HG02763 (cell line): ENCODE data around the gene ATRNL1.
"Not testable (repeated sequence)": the region's sequence is repeated elsewhere in the genome, so short reads cannot be mapped to it uniquely, and the experiment has no call there.

ENCODE experiments used
- ATAC-seq: cut with Tn5 transposase; IDR thresholded peaks from one replicate; pipeline ENCODE4 v1.9.1; 2021; ENCODE audit warnings: mild to moderate bottlenecking, moderate library complexity; ENCODE audit not compliant: unreplicated experiment

The ATRNL1 gene

DNA sequence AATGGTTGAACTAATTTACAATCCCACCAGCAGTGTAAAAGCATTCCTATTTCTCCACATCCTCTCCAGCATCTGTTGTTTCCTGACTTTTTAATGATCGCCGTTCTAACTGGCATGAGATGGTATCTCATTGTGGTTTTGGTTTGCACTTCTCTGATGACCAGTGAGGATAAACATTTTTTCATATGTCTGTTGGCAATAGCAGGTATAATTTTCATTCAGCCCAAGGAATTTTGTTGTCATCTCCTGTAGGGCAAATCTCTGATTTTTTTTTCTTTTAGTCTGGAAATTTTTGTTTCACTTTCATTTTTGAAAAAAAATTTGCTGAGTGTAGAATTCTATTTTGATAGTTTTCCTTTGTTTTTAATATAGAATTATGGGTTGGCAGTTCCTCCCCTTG is 114.1 kb downstream of the ATRNL1 start:
- not testable (repeated sequence) for ATAC-seq

DNA sequence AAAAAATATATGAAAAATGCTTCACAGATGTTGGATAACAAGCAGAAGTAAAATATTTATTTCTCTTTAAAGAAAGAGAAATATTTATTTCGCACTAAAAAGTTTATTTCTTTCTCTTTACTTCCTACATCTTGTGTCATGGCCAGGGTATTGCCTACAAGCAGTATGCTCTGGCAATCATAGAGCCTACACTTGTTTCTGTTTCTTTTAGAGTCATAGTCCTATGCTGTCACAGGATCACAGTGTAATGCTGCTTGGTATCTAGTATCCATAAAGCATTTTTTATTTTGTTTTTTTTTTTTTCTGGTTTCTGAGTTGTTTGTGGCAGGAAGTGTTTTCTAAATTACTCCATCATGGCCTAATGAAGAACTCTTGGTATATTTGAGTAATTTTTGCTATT is 116.0 kb downstream of the ATRNL1 start:
- no peak for ATAC-seq

DNA sequence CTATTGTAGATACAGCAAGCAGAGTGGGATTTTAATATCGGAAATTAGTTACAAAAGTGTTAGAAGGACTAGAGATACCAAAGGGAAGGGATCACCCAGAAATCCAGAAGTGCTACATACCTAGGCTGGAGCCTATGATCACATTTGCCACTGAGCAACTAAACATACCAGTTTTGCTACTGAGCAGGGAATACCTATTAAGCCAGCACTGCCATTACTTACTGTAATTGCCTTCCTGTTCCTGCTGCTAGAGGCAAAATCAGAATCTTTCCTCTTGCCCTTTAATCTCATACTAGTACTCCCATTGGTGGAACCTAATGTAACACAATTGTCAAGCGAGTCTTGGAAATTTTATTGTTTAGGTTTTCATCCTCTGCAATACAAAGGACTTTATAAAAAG is 121.7 kb downstream of the ATRNL1 start:
- ATAC-seq, result no peak

DNA sequence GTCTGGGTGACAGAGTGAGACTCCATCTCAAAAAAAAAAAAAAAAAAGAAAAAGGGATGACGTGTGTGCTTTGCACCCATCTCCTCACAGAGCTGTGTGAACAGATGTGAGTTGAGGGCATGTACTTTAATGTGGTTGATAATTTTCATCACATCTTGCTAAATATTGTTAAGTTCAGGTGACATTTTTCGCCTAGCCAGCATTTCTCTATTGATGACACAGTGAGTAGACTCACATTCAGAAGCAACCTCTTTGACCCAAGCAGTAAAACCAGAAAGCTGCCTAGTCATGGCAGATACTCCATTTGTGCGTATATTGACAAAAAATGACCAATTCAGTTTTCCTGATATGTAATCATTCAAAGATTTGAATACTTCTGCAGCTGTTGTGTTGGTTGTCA is 126.0 kb downstream of the ATRNL1 start:
- ATAC-seq, result no peak

DNA sequence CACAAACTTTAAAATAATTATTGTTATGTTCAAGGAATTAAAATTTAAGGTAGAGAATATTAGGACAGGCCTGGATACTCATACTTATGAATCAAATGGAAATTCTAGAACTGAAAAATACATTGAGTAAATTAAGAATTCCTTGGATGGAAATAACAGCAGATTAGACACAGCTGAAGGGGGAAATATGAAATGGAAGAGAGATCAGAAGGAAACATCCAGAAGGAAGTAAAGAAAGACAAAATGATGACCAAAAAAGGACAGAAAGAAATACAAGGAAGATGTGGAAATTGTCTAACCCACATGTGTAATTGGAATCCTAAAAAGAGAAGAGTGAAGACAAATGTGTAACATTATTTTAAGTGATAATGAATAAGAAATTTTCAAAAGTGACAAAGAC is 128.9 kb downstream of the ATRNL1 start:
- no peak for ATAC-seq

DNA sequence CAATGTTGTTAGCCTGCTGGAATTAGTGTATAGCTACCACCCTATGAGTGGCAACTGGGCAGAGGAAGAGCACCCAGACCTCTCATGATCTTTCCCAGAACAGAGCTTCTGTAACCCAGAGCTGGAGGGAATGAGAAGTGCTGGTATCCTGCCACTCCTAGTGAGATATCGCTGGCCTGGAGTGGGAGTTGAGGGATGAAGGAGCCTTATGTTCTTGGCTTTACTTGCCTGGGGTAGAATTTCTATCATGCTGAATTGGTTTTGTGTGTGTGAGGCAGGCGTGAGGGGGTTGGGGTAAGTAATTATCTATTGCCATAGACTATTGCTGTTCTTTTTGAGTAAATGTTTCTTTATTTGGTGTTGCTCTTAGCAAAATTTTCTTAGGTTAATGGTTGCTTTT is 146.6 kb downstream of the ATRNL1 start:
- ATAC-seq, result no peak

DNA sequence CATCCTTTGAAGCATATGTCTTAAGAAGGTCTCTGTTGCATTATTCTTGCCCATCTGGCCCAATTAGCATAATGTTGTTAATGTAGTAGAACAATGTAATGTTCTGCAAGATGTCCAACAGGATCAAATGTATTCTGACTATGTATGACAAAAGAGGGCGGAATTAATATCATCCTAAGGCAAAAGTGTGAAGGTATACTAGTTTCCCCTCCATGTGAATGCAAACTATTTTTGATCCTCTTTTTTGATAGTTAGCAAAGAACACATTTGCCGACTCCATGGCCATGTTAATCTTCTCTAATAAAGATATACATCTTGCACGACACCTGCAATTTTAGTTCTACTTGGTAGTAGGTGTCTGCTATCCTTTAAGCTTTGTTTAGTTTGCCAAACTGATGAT is 157.6 kb downstream of the ATRNL1 start:
- ATAC-seq, result no peak

DNA sequence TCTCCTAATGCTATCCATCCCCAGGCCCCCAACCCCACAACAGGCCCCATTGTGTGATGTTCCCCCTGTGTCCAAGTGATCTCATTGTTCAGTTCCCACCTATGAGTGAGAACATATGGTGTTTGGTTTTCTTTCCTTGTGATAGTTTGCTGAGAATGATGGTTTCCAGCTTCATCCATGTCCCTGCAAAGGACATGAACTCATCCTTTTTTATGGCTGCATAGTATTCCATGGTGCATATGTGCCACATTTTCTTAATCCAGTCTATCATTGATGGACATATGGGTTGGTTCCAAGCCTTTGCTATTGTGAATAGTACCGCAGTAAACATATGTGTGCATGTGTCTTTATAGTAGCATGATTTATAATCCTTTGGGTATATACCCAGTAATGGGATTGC is 160.6 kb downstream of the ATRNL1 start:
- ATAC-seq, result not testable (repeated sequence)

DNA sequence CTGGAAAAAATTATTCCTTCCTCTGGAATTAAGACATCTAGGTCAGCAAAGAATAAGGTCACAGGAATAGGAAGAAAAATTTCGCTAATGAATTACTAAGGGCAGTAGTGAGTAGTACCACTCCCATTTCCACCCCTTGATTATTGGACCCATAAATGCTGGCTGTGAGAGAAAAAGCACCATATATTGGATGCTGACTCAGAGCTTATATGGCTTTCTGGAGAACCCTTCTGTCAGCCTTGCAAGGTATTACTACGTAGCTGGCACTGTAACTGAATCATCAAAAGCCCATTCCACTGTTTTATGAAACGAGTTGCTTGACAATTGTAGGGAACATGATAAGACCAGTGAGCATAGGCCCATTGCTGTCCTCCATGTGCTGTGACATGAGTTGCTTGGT is 179.3 kb downstream of the ATRNL1 start:
- ATAC-seq, result no peak

DNA sequence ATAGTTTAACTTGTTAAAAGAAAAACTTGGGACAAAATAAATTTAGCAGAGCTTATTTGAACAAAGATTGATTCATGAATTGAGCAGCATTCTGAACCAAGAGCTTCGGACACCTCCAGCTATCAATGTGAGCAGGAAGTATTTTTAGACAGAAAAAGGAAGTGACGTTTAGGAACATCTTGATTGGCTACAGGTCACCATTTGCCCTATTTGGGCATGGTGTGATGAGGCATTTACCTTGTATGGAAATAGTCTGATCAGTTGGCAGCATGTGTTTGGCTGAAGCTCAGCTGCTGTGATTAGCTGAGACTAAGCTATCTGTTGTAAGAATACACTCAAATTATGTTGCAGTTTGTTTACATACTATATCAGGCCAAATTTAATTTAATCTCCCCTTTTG is 185.1 kb downstream of the ATRNL1 start:
- ATAC-seq, result no peak

DNA sequence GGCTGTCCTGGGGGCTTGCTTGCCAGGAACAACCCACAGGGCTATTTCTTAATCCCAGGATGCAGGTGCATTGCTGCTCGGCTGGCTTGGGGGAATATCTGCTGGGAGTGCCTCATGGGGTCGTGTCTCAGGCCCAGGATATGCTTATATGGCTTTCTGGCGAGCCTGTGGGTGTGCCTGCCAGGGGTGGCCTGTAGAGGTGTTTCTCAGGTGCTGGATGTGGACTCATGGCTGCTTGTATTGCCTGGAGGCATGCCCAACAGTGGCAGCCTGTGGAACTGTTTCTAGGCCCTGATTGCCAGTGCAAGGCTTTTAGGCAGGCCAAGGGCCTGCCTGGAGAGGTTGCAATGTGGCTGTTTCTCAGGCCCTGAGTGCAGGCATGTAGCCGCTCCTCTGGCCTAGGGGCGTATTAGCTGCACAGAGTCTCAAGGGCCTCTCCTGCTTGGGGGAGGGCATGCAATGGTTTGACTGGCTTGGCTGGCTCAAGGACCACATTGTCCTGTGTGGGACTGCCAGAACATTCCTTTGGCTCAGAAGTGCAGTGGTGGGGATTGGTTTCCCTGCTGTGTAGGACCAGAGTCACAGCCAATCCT is 202.1 kb downstream of the ATRNL1 start:
- ATAC-seq, result no peak

DNA sequence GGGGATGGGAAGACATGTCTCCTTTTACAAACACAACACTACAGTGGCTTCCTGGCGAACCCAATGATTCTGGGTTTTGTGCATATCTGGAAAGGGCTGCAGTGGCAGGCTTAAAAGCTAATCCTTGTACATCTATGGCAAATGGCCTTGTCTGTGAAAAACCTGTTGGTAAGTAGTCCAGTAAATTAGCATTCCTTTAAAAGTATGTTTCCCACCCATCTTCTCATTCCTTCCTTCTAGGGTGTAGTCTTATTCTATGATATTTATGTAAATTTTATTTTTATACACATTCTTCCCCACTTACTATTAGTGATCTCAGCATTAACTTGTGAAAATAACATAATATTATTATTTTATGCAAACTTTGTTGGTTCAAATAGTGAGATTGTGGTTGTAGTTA is 206.9 kb downstream of the ATRNL1 start:
- no peak for ATAC-seq

DNA sequence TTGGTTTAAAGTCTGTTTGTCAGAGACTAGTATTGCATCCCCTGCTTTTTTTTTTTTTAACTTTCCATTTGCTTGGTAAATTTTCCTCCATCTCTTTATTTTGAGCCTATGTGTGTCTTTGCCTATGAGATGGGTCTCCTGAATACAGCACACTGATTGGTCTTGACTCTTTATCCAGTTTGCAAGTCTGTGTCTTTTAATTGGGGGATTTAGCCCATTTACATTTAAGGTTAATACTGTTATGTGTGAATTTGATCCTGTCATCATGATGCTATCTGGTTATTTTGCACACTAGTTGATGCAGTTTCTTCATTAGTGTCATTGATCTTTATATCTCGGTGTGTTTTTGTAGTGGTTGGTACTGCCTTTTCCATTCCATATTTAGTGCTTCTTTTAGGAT is 226.5 kb downstream of the ATRNL1 start:
- ATAC-seq, result not testable (repeated sequence)

DNA sequence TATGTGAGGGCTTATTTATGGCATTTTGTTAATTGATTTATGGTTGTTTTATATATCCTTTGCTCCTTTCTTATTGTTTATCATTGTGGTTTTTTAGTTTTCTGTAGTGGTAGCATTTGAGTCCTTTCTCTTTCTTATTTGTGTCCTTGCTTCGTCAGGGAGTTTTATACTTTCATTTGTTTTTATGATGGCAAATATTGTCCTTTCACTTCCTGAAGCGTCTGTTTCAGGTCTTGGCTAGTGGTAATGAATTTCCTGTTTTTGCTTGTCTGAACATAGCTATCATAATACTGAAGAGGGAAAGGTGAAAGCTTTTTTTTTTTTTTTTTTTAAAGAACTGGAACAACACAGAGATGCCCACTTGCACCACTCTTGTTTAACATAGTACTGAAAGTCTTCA is 228.2 kb downstream of the ATRNL1 start:
- no peak for ATAC-seq

DNA sequence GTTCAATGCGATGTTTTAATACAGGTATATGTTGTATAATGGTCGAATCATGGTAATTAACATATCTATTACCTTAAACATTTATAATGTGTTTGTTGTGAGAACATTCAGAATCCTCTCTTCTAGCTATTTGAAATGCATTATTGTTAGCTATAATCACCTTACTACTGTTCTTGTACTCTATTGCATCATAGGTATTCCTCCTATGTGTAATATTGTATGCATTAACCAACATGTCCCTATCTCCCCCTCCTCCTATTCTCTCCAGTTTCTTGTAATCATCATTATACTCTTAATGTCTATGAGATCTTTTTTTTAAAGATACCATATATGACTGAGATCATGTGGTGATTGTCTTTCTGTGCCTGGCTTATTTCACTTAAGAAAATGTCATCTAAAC is 235.2 kb downstream of the ATRNL1 start:
- no peak for ATAC-seq

DNA sequence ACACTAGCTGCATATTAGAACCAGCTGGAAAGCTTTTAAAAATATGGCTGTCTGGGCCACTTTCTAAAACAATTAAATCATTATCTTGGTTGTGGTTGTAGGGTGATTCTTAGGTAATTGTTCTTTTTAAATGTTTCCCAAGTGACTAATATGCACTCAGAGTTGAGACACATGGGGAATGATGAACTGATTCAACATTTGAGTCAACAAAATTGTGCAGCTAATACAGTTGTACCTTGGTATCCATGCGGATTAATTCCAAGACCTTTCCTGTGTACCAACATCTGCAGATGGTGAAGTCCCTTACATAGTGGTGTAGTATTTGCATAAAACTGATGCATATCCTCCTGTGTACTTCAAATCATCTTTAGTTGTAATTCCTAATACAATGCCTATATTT is 242.2 kb downstream of the ATRNL1 start:
- ATAC-seq, result no peak

DNA sequence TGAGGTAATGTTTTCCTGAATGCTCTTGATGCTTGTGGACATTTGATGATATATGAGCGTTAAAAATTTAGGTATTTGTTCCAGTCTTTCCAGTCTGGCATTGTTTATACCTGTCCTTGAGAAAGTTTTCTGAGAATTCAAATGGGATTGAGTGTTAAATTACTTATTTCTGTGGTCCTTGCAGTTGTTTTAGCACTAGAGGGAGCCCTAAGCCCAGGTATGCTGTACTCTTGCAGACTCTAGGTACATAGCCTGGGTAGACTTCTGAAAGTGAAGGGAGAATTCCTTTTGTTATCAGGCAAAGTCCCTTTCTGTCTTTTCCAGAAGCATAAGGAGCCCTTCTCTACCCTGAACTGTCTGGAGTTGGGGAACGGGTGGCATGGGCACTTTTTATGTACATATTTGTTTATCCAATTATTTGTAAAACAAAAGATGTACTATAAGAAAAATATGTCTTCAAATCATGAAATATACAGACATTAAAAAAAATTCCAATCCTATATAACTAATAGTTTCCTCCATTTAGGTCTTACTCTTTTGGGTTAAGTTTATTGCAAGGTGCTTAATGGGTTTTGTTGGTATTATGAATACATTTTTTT is 262.1 kb downstream of the ATRNL1 start:
- no peak for ATAC-seq

DNA sequence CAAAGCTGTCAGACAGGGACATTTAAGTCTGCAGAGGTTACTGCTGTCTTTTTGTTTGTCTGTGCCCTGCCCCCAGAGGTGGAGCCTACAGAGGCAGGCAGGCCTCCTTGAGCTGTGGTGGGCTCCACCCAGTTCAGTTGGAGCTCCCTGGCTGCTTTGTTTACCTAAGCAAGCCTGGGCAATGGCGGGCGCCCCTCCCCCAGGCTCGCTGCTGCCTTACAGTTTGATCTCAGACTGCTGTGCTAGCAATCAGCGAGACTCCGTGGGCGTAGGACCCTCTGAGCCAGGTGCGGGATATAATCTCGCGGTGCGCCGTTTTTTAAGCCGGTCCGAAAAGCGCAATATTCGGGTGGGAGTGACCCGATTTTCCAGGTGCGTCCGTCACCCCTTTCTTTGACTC is 274.8 kb downstream of the ATRNL1 start:
- not testable (repeated sequence) for ATAC-seq

DNA sequence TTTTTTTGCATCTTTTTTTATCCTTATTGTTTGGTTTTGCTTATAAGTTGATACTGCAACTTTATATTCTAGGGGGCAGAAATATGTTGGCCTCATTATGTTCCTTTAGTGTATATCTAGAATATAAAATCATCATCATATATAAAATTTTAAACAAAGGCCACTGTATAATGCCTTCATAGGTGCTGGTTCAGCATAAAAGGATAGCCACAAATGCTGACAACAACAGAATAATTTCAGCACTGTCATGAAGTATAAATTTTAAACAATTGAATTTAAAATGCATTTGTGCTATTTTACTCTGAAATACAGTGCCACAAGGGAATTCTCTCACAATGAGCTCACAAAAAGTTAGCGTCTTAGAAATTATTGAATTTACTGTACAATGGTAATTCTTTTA is 285.9 kb downstream of the ATRNL1 start:
- ATAC-seq, result no peak

DNA sequence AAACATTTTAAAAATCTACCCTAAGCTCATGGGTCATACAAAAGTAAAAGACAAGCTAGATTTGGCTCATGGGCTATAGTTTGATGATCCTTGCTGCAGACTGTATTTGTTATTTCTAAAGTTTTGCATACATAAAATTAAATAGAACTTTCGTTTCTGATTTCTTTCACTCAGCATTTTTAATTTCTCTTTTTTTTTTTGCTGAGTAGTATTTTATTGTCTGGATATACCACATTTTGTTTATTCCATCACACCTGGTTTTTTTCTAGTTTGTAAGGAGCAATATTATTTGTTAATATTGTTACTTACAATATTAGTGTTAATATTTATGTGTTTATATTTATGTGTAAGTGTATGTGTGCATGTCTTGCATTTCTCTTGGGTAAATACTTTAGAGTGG is 291.5 kb downstream of the ATRNL1 start:
- no peak for ATAC-seq

DNA sequence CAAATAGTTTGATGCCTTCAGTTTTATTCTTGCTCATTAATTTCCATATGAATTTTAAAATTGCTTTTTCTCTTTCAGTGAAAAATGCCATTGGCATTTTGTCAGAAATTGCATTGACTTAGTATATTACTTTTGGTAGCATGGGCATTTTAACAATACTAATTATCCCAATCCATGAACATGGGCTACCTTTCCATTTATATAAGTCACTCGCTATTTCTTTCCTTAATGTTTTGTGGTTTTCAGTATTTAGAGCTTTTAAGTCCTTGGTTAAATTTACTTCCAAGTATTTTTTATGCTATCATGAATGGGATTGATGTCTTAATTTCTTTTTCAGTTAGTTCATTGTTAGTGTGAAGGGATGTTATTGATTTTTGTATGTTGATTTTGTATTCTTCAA is 297.4 kb downstream of the ATRNL1 start:
- ATAC-seq, result no peak

DNA sequence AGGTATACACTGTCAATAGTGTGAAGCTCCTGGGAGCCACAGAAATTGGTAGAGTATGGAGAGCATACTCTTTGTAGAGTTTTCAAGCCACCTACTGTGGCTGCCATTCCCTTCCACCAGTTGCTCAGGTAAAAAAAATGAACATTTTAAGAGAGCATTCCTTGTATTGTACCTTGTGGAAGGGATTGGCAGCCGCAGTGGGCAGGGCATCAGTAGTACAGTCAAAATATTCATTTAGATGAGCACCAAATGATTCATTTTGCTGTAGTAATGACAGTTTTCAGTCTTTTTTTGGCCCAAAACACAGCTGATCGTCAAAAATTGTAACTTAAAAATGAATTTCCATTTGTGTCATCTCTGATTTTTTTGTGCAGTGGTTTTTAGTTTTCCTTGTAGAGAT is 304.9 kb downstream of the ATRNL1 start:
- ATAC-seq, result no peak

DNA sequence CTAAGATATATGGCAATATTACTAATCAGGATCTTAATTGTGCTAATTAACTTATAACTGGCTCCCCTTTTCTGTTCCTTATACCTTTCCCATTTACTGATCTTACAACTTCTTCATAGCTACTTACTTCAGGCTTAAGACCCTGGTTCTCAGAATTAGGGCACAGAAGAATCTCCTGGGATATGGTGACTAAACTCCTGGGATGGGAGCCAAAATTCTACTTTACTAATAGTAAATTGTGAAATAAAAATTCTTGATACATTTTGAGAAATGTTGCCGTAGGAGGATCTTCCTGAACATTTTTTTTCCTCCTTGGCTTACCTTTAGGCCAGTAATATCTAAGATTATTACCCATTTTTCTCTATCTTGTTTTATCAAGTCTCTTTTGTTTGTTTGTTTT is 309.5 kb downstream of the ATRNL1 start:
- ATAC-seq, result no peak
